Neuronal stem cell (in vitro differentiated cells): ENCODE data around the gene BRI3.
A peak's percentile ranks its signal among the peaks of the same experiment; 100 is the strongest.

Experiments
- DNase-seq: peaks from one replicate; pipeline ENCODE4 v3.0.0-alpha.2; 2013; ENCODE audit warnings: low spot score
- H2AFZ ChIP-seq: one replicate; pipeline ENCODE4 v1.6.1; 2013; ENCODE audit warnings: mild to moderate bottlenecking, low read length, inconsistent platforms
- H2AK5ac ChIP-seq: 2 replicates; pipeline ENCODE4 v1.6.1; 2013; ENCODE audit warnings: low read depth, mild to moderate bottlenecking, inconsistent platforms, low read length, moderate library complexity, mixed read lengths
- H2BK120ac ChIP-seq: 2 replicates; pipeline ENCODE4 v1.6.1; 2013; ENCODE audit warnings: low read depth, mild to moderate bottlenecking, inconsistent platforms, low read length, moderate library complexity, mixed read lengths
- H2BK12ac ChIP-seq: one replicate; pipeline ENCODE4 v1.6.1; 2013; ENCODE audit warnings: low read length, inconsistent platforms
- H2BK15ac ChIP-seq: 2 replicates; pipeline ENCODE4 v1.6.1; 2013; ENCODE audit warnings: mild to moderate bottlenecking, low read length, inconsistent platforms, mixed read lengths
- H2BK5ac ChIP-seq: one replicate; pipeline ENCODE4 v1.6.1; 2013; ENCODE audit warnings: inconsistent platforms, mild to moderate bottlenecking, low read length, moderate library complexity
- H3K14ac ChIP-seq: one replicate; pipeline ENCODE4 v1.6.1; 2013; ENCODE audit warnings: low read length, inconsistent platforms
- H3K18ac ChIP-seq: 2 replicates; pipeline ENCODE4 v1.6.1; 2013; ENCODE audit warnings: low read length, inconsistent platforms
- H3K23ac ChIP-seq: 2 replicates; pipeline ENCODE4 v1.6.1; 2013; ENCODE audit warnings: low read depth, mild to moderate bottlenecking, mixed read lengths, low read length, inconsistent platforms; ENCODE audit not compliant: poor library complexity
- H3K27ac ChIP-seq: replicated peaks from 3 replicates; pipeline ENCODE4 v1.5.1; 2013; ENCODE audit warnings: low read length, inconsistent platforms
- H3K27me3 ChIP-seq, 3 experiments: 2 replicates each; pipeline ENCODE4 v1.6.1; 2013; ENCODE audit warnings: low read length in 3 of 3, mild to moderate bottlenecking in 2 of 3, inconsistent platforms in 1 of 3, low read depth in 1 of 3, mixed read lengths in 1 of 3, moderate library complexity in 1 of 3; ENCODE audit not compliant: control insufficient read depth in 3 of 3, insufficient read depth in 3 of 3
- H3K36me3 ChIP-seq, 2 donors: replicated peaks in 1 of 2; 2 replicates each; pipeline ENCODE4 v1.6.1; 2013; ENCODE audit warnings: low read length in 2 of 2; ENCODE audit not compliant: control insufficient read depth in 2 of 2, insufficient read depth in 2 of 2
- H3K4ac ChIP-seq: 2 replicates; pipeline ENCODE4 v1.6.1; 2013; ENCODE audit warnings: inconsistent platforms, mild to moderate bottlenecking, low read length, moderate library complexity
- H3K4me1 ChIP-seq, 2 donors: 1 replicate in 1 of 2; 2 replicates in 1 of 2; pipeline ENCODE4 v1.6.1; 2013; ENCODE audit warnings: low read length in 2 of 2, low read depth in 1 of 2; ENCODE audit not compliant: control insufficient read depth in 2 of 2, insufficient read depth in 1 of 2
- H3K4me2 ChIP-seq: one replicate; pipeline ENCODE4 v1.6.1; 2013; ENCODE audit warnings: mild to moderate bottlenecking, low read length, inconsistent platforms; ENCODE audit not compliant: insufficient read depth, poor library complexity, severe bottlenecking
- H3K4me3 ChIP-seq, 2 donors: 2 replicates each; pipeline ENCODE4 v1.5.1; 2013; ENCODE audit warnings: low read length in 2 of 2, mild to moderate bottlenecking in 2 of 2, inconsistent platforms in 1 of 2, moderate library complexity in 1 of 2
- H3K79me1 ChIP-seq: one replicate; pipeline ENCODE4 v1.6.1; 2013; ENCODE audit warnings: low read depth, mild to moderate bottlenecking, inconsistent platforms, low read length, moderate library complexity
- H3K9ac ChIP-seq: one replicate; pipeline ENCODE4 v1.6.1; 2013; ENCODE audit warnings: mild to moderate bottlenecking, low read depth, low read length, inconsistent platforms; ENCODE audit not compliant: poor library complexity
- H3K9me3 ChIP-seq, 2 donors: replicated peaks in 1 of 2; 2 replicates each; pipeline versions ENCODE3 to v1.6.1; 2013; ENCODE audit warnings: low read length in 2 of 2, mild to moderate bottlenecking in 2 of 2, inconsistent platforms in 1 of 2, low read depth in 1 of 2, mixed read lengths in 1 of 2, moderate library complexity in 1 of 2; ENCODE audit not compliant: control insufficient read depth in 2 of 2, insufficient read depth in 1 of 2
- H4K8ac ChIP-seq: one replicate; pipeline ENCODE4 v1.6.1; 2013; ENCODE audit warnings: low read depth, mild to moderate bottlenecking, inconsistent platforms, low read length, moderate library complexity
- H4K91ac ChIP-seq: one replicate; pipeline ENCODE4 v1.6.1; 2013; ENCODE audit warnings: low read length, low read depth, mild to moderate bottlenecking, inconsistent platforms; ENCODE audit not compliant: poor library complexity
- WGBS, 2 donors: extraction: QIAGEN DNeasy Blood & Tissue Kit; methylation state at CpG; one replicate each; pipeline ENCODE4 v1.1.7; 2013; ENCODE audit warnings: missing lambda C conversion rate in 2 of 2, mixed read lengths in 1 of 2; ENCODE audit not compliant: insufficient read length in 2 of 2, insufficient replicate concordance in 1 of 2; ENCODE audit errors: extremely low coverage in 2 of 2; 5-methylcytosine and 5-hydroxymethylcytosine counted together

BRI3 gene

DNA sequence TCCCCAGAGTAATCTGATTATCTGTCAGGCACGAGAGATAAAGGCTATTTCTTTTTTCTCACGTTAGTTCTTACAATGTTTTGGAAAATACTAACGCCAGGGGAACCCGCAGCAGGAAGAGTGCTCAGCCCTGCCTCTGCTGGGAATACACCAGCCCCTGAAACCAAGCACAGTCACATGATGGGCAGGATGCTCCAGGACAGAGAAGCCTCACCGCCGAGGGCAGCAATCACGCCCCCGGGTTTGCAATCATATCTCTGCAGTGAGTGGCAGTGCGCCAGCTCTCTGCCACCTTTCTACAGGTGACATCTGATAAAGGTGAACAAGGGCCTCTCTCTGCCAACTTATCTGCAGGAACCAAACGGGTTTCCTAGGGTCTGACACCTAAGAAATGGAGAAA is 39.8 kb downstream of the BRI3 start:
- no peak overlapping the region for H3K27ac ChIP-seq
- H4K91ac ChIP-seq = no peak overlapping the region
- H3K79me1 ChIP-seq = peaks cover 4% of the 10 kb centered on the region
- H4K8ac ChIP-seq = no peak overlapping the region
- no peak overlapping the region for H2BK120ac ChIP-seq
- no peak overlapping the region for H3K4me3 ChIP-seq
- H3K4ac ChIP-seq = no peak overlapping the region
- H3K9me3 ChIP-seq = peaks cover 0 to 1% of the 10 kb centered on the region in 2 donors
- peaks cover 0 to 3% of the 10 kb centered on the region in 2 donors for H3K36me3 ChIP-seq
- H2BK15ac ChIP-seq = no peak overlapping the region
- peak overlapping the region; percentile 27 for H3K18ac ChIP-seq
- H3K9ac ChIP-seq = no peak overlapping the region
- H2BK12ac ChIP-seq = no peak overlapping the region
- H3K4me1 ChIP-seq = peaks cover 0 to 6% of the 10 kb centered on the region in 2 donors
- no peak overlapping the region for H2AK5ac ChIP-seq
- no peak overlapping the region for H3K14ac ChIP-seq
- H2BK5ac ChIP-seq = no peak overlapping the region
- H3K23ac ChIP-seq = no peak overlapping the region
- no peak for DNase-seq
- WGBS, 2 donors = no CpG with 5 or more reads among the region's 10 CpGs
- no peak overlapping the region for H2AFZ ChIP-seq
- no peak overlapping the region for H3K4me2 ChIP-seq
- H3K27me3 ChIP-seq = peaks cover 0 to 11% (median 0%) of the 10 kb centered on the region in 3 experiments

DNA sequence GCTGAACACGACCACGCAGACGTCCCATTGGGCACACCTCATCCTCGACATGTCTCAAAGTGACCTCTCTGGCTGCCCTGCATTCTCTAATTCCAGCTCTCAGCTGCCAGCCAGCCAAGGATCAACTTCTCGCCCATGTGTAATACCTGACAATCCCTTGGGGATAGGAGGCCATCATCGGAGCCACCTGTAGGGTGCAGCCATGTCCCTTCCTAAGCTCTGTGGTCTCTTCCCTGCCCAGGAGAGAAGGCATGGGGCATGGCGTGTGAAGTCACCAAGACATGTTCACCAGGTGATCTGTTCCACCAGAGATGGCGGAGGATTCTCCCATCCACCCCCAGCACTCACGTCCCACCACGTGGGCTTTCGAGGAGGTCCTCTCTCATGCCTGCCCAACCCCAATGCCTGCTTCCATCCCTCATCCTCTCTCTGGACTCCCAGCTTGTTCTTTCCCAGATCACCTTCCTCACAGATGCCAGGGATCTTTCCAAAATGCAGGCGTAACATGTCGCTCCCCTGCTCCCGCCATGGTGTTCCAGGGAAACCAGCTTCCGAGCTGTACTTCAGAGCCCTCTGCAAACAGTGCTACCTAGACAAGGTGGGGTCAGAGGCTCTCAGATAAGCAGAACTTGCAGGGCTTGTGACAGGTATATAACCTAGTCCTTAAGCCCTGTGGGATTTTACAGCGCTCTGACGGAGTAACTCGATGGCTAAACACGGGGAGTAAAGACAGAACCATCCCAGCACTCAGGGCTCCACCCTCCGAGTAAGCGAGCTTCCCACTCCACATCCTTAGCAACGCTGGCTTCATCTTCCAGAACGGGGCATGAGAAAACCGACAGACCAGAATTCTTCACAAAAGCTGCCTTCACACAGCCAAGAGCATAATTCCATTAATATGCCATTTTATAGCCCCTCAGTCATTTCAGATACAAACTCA is 41.1 kb downstream of the BRI3 start:
- Histone ChIP-seq H3K9me3 (no peaks in the 10 kb centered on the region), H3K4me1 (peaks cover 0 to 6% of the 10 kb centered on the region in 2 donors), H3K9ac (no peak overlapping the region), H3K4me2 (no peak overlapping the region), H3K79me1 (peaks cover 4% of the 10 kb centered on the region), H3K14ac (no peak overlapping the region), H3K4ac (no peak overlapping the region), H3K36me3 (peaks cover 0 to 2% of the 10 kb centered on the region in 2 donors), H3K27ac (no peak overlapping the region), H4K91ac (no peak overlapping the region), H3K18ac (no peak overlapping the region), H2AK5ac (no peak overlapping the region), H3K27me3 (peaks cover 0 to 11% (median 0%) of the 10 kb centered on the region in 3 experiments), H2AFZ (no peak overlapping the region), H2BK12ac (no peak overlapping the region), H4K8ac (no peak overlapping the region), H3K4me3 (peak overlapping the region in 1 of 2 donors; percentile 7), H2BK5ac (no peak overlapping the region), H3K23ac (no peak overlapping the region), H2BK15ac (no peak overlapping the region), H2BK120ac (no peak overlapping the region)
- no peak for DNase-seq
- no CpG with 5 or more reads among the region's 24 CpGs for WGBS, 2 donors

DNA sequence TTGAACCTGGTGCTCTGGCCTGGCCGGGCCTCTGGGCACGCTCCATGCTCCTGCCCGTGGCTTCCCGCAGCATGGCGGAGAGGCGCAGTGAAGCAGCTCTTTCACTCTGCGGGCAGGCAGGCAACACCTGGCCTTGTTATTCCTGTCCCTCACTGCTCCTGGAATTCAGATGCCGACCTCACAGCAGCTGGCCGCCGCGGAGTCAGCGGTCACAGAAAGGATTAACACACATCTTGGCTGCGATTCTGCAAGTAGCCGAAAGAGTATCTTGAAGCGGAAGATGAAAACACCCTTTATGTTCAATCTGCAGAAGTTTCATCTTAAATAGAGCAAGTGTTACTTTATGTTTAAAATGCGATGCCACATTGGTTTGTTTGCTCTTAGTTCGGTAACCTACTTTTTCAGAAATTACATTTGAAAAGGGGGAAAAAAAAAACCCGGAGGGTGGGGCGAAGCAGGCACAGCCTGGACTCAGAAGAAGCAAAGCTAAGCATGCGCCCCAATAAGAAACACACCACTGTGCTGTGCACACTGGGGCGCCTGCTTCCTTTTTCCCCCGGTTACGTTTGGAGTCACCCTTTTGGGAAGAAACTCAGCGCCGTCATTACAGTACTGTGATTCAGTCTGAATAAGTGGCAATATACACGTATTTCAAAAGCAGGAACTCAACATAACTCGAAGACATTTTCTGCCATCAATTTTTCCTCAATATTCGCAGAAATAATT is 42.3 kb downstream of the BRI3 start:
- no CpG with 5 or more reads among the region's 28 CpGs for WGBS, 2 donors
- no peak overlapping the region for H3K18ac ChIP-seq
- peak; percentile 27 for DNase-seq
- no peak overlapping the region for H3K4ac ChIP-seq
- H2AK5ac ChIP-seq = no peak overlapping the region
- no peak overlapping the region for H3K23ac ChIP-seq
- H3K36me3 ChIP-seq = no peaks in the 10 kb centered on the region
- no peak overlapping the region for H3K9ac ChIP-seq
- H2BK15ac ChIP-seq = no peak overlapping the region
- no peak overlapping the region for H2BK12ac ChIP-seq
- no peak overlapping the region for H3K27ac ChIP-seq
- no peak overlapping the region for H2BK120ac ChIP-seq
- peaks cover 4% of the 10 kb centered on the region for H3K79me1 ChIP-seq
- no peak overlapping the region for H2BK5ac ChIP-seq
- no peaks in the 10 kb centered on the region for H3K9me3 ChIP-seq
- H3K4me1 ChIP-seq = peaks cover 0 to 6% of the 10 kb centered on the region in 2 donors
- no peak overlapping the region for H3K14ac ChIP-seq
- no peak overlapping the region for H4K91ac ChIP-seq
- peaks cover 0 to 11% (median 0%) of the 10 kb centered on the region in 3 experiments for H3K27me3 ChIP-seq
- peak overlapping the region; percentile 26 for H3K4me2 ChIP-seq
- H2AFZ ChIP-seq = peak overlapping the region; percentile 64
- H3K4me3 ChIP-seq = no peak overlapping the region
- H4K8ac ChIP-seq = no peak overlapping the region

DNA sequence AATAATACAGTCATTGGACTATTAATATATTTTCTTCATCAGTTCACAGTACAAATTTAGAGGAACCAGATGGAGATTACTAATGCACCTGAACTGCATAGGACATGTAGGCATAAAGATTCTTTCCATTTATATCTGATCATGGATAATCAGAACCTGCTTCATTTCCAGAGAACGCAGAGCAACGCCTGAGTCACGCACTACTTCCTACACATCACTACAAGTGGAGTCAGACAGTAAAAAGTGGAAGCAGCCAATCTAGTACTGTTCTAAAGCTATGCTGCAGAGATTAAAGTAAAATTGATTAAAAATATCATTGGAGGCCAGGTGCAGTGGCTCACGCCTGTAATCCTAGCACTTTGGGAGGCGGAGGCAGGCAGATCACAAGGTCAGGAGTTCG is 43.3 kb downstream of the BRI3 start:
- H3K14ac ChIP-seq = no peak overlapping the region
- DNase-seq = no peak
- no peak overlapping the region for H4K8ac ChIP-seq
- no peak overlapping the region for H4K91ac ChIP-seq
- H3K18ac ChIP-seq = no peak overlapping the region
- no peak overlapping the region for H3K4me3 ChIP-seq
- no CpG with 5 or more reads among the region's 6 CpGs for WGBS, 2 donors
- H3K9me3 ChIP-seq = no peaks in the 10 kb centered on the region
- H3K27ac ChIP-seq = no peak overlapping the region
- H3K79me1 ChIP-seq = peaks cover 4% of the 10 kb centered on the region
- H2AFZ ChIP-seq = no peak overlapping the region
- H3K27me3 ChIP-seq = peaks cover 0 to 14% (median 0%) of the 10 kb centered on the region in 3 experiments
- H2BK12ac ChIP-seq = no peak overlapping the region
- no peak overlapping the region for H2BK120ac ChIP-seq
- no peak overlapping the region for H3K9ac ChIP-seq
- H2BK5ac ChIP-seq = no peak overlapping the region
- H2AK5ac ChIP-seq = no peak overlapping the region
- H3K4ac ChIP-seq = no peak overlapping the region
- H3K4me1 ChIP-seq = peaks cover 0 to 8% of the 10 kb centered on the region in 2 donors
- H3K36me3 ChIP-seq = no peaks in the 10 kb centered on the region
- no peak overlapping the region for H3K23ac ChIP-seq
- H3K4me2 ChIP-seq = no peak overlapping the region
- H2BK15ac ChIP-seq = no peak overlapping the region
